ENCODE measurements around the gene ARHGAP18. TPM values are rescaled to one million over a fixed set of nuclear protein-coding genes. Genes with fewer than 3 reads are reported as not detected.

The ARHGAP18 gene
- total RNA-seq, 1 donor from 2014 or later, result 3.9 TPM

DNA sequence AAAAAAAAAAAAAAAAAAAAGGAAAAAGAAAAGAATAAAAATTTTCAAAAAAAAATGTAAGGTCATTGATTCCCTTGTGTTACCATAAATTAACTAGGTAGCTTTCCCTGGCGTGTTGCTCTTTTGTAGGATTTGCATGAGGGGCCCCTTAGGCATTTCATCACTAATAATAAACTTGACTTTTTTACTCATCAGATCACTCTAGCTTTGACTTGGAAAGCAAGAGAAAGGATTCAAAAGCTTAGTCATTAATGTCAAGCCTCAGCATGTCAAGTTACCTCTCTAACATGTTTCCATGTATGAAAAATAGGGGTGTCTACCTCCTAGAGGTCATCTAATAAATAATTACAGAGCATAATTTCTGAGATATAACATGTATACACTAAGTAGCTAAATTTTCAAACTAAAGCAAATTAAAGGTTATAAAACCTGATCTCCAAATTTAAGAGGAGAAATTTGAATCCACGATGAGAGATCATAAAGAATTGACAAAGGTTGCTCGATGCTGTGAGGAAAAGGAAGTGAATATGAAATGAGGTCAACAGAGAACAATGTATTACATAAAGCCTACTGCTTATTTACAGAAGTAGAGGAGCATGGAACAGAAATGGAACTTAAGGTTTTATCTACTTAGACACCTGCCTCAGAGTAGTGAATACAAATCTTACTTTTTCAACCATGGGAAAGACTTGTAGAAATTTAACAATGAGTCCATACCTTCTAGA lies 86.8 kb downstream of the ARHGAP18 start:
- peaks cover 5% of the 10 kb centered on the region for H3K27me3 Mint-ChIP-seq (ENCODE audit: insufficient read depth, low read depth)
- peaks cover 2% of the 10 kb centered on the region for H3K4me1 Mint-ChIP-seq
- H3K4me2 ChIP-seq, result no peak overlapping the region
- no peaks in the 10 kb centered on the region for H3K27me3 ChIP-seq
- no peak for DNase-seq (ENCODE audit: low spot score)
- no peak overlapping the region for H3K4me3 ChIP-seq
- H3K79me2 ChIP-seq (ENCODE audit: low read depth), result no peaks in the 10 kb centered on the region
- H3K9ac ChIP-seq, result no peak overlapping the region
- H3F3A ChIP-seq (ENCODE audit: low read depth), result peaks cover 10% of the 10 kb centered on the region
- H2AFZ ChIP-seq (replicated peaks), result no peak overlapping the region
- H3K27ac Mint-ChIP-seq, result no peak overlapping the region
- H3K9me3 Mint-ChIP-seq, result peaks cover 4% of the 10 kb centered on the region
- H3K36me3 Mint-ChIP-seq, result peaks cover 3% of the 10 kb centered on the region
- H4K20me1 ChIP-seq (ENCODE audit: low read depth), result no peaks in the 10 kb centered on the region
- no peak overlapping the region for H3K27ac ChIP-seq
- TF ChIP-seq, protein P1, sequence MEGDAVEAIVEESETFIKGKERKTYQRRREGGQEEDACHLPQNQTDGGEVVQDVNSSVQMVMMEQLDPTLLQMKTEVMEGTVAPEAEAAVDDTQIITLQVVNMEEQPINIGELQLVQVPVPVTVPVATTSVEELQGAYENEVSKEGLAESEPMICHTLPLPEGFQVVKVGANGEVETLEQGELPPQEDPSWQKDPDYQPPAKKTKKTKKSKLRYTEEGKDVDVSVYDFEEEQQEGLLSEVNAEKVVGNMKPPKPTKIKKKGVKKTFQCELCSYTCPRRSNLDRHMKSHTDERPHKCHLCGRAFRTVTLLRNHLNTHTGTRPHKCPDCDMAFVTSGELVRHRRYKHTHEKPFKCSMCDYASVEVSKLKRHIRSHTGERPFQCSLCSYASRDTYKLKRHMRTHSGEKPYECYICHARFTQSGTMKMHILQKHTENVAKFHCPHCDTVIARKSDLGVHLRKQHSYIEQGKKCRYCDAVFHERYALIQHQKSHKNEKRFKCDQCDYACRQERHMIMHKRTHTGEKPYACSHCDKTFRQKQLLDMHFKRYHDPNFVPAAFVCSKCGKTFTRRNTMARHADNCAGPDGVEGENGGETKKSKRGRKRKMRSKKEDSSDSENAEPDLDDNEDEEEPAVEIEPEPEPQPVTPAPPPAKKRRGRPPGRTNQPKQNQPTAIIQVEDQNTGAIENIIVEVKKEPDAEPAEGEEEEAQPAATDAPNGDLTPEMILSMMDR (IDR thresholded peaks at IDR 0.05), result no peak
- no peak for TF ChIP-seq EZH2phosphoT487 (IDR thresholded peaks at IDR 0.05)
- no peak for TF ChIP-seq EZH2 (IDR thresholded peaks at IDR 0.05)
- H3K9me3 ChIP-seq (ENCODE audit: low read depth), result no peaks in the 10 kb centered on the region
- no peaks in the 10 kb centered on the region for H3K4me1 ChIP-seq
- H3K4me3 Mint-ChIP-seq, result no peak overlapping the region
- no peaks in the 10 kb centered on the region for H3K36me3 ChIP-seq

DNA sequence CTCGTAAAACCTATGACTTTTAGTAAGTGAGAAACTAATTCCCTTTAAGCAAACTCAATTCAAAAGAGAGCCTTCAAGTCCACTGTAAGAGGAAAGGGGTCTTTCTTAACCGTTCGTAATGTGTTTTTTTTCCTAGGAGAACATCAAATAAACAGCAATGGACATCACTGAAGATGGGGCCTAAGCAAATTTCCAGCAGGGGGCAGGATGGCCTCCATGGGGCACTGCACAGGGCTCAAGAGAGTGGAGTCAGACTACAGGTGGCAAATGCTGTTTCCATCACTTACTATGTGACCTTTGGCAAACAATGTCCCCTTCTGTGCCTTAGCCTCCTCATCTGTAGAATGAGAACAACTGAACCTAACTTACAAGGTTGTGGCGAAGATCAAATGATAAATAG lies 88.7 kb downstream of the ARHGAP18 start:
- Mint-ChIP-seq H3K9me3 (peaks cover 4% of the 10 kb centered on the region), H3K4me1 (peaks cover 2% of the 10 kb centered on the region), H3K4me3 (no peak overlapping the region), H3K27me3 (ENCODE audit: insufficient read depth, low read depth) (peaks cover 5% of the 10 kb centered on the region), H3K27ac (no peak overlapping the region), H3K36me3 (peaks cover 3% of the 10 kb centered on the region)
- Histone ChIP-seq H3K4me2 (no peak overlapping the region), H3F3A (ENCODE audit: low read depth) (peaks cover 8% of the 10 kb centered on the region), H4K20me1 (ENCODE audit: low read depth) (no peaks in the 10 kb centered on the region), H3K27ac (no peak overlapping the region), H3K27me3 (no peaks in the 10 kb centered on the region), H3K4me1 (peaks cover 8% of the 10 kb centered on the region), H3K4me3 (no peak overlapping the region), H3K79me2 (ENCODE audit: low read depth) (no peaks in the 10 kb centered on the region), H2AFZ (replicated peaks) (no peak overlapping the region), H3K9ac (no peak overlapping the region), H3K36me3 (no peaks in the 10 kb centered on the region), H3K9me3 (ENCODE audit: low read depth) (no peaks in the 10 kb centered on the region)
- TF ChIP-seq EZH2 (IDR thresholded peaks at IDR 0.05), result no peak
- TF ChIP-seq, protein P1 (IDR thresholded peaks at IDR 0.05), result peak; percentile 41
- no peak for DNase-seq (ENCODE audit: low spot score)

DNA sequence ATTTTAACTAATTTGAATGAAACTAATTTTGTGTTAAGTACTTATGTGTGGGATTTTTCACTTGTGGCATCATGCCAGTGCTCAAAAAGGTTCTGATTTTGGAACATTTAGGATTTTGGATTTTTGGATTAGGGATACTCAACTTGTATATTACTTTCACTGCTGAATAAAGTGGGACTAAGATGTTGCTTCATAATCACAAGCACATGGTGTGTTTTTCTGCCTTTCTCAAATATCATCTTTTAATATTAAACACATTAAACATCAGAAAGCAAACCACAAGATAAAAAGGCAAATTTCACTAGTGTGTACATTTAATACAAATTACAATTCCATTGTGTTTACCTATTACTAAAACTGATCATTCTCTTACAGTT lies 89.8 kb downstream of the ARHGAP18 start:
- Histone ChIP-seq H4K20me1 (ENCODE audit: low read depth) (no peaks in the 10 kb centered on the region), H3K4me3 (no peak overlapping the region), H3K36me3 (no peaks in the 10 kb centered on the region), H3K79me2 (ENCODE audit: low read depth) (no peaks in the 10 kb centered on the region), H3K27ac (no peak overlapping the region), H3K9me3 (ENCODE audit: low read depth) (no peaks in the 10 kb centered on the region), H3K4me1 (peaks cover 8% of the 10 kb centered on the region), H3K27me3 (no peaks in the 10 kb centered on the region), H3K9ac (no peak overlapping the region), H2AFZ (replicated peaks) (no peak overlapping the region), H3K4me2 (no peak overlapping the region), H3F3A (ENCODE audit: low read depth) (peaks cover 4% of the 10 kb centered on the region)
- peaks cover 3% of the 10 kb centered on the region for H3K36me3 Mint-ChIP-seq
- H3K9me3 Mint-ChIP-seq, result peaks cover 4% of the 10 kb centered on the region
- H3K27ac Mint-ChIP-seq, result no peak overlapping the region
- DNase-seq (ENCODE audit: low spot score), result no peak
- H3K27me3 Mint-ChIP-seq (ENCODE audit: insufficient read depth, low read depth), result peaks cover 5% of the 10 kb centered on the region
- peaks cover 2% of the 10 kb centered on the region for H3K4me1 Mint-ChIP-seq
- no peak overlapping the region for H3K4me3 Mint-ChIP-seq
- TF ChIP-seq EZH2phosphoT487 (IDR thresholded peaks at IDR 0.05) (no peak), EZH2 (IDR thresholded peaks at IDR 0.05) (no peak)
- TF ChIP-seq, protein P1 (IDR thresholded peaks at IDR 0.05), result no peak

Data from neural progenitor cell (in vitro differentiated cells).